Iris pigment epithelial cell (primary cell): ENCODE results near the gene COL4A4.
"Not testable (repeated sequence)": the region's sequence is repeated elsewhere in the genome, so short reads cannot be mapped to it uniquely, and the experiment has no call there.

Experiments
- DNase-seq: peaks from one replicate; pipeline ENCODE4 v3.0.0-alpha.2; 2011; ENCODE audit warnings: low read depth

The COL4A4 gene

GRCh38 chr2:227163998-227164762 is at the start of gene COL4A4, which contains the start of gene COL4A3:
TSS of gene COL4A4 (minus strand) at chr2:227164205. CDS start at chr2:227147483, 16,722 bp downstream.
TSS of gene COL4A3 (plus strand) at chr2:227164624. CDS start at chr2:227164727, 103 bp downstream.
- peak; percentile 31 for DNase-seq

- no peak for DNase-seq
Observed at GRCh38 chr2:227207573-227207972, 43.6 kb upstream of the COL4A4 start.

- no peak for DNase-seq
Observed at GRCh38 chr2:227206406-227206805, 42.4 kb upstream of the COL4A4 start.

GRCh38 chr2:227205701-227206100 is 41.7 kb upstream of the COL4A4 start:
- DNase-seq: no peak

GRCh38 chr2:227204452-227204851 is 40.4 kb upstream of the COL4A4 start:
- no peak for DNase-seq

GRCh38 chr2:227201771-227202170 is 37.8 kb upstream of the COL4A4 start:
- no peak for DNase-seq

GRCh38 chr2:227198866-227199265 is 34.9 kb upstream of the COL4A4 start:
- no peak for DNase-seq

- no peak for DNase-seq
Observed at GRCh38 chr2:227194219-227194618, 30.2 kb upstream of the COL4A4 start.

- DNase-seq: no peak
Observed at GRCh38 chr2:227192491-227192890, 28.5 kb upstream of the COL4A4 start.

GRCh38 chr2:227191367-227191766 is 27.4 kb upstream of the COL4A4 start:
- peak; percentile 87 for DNase-seq

- peak; percentile 80 for DNase-seq
Observed at GRCh38 chr2:227188292-227188691, 24.3 kb upstream of the COL4A4 start.

- DNase-seq: no peak
Observed at GRCh38 chr2:227186751-227187150, 22.7 kb upstream of the COL4A4 start.

GRCh38 chr2:227185615-227186232 is 21.7 kb upstream of the COL4A4 start:
- no peak for DNase-seq

GRCh38 chr2:227183657-227184367 is 19.8 kb upstream of the COL4A4 start:
- DNase-seq: peak; percentile 21

- DNase-seq: no peak
Observed at GRCh38 chr2:227182765-227183164, 18.8 kb upstream of the COL4A4 start.

GRCh38 chr2:227180770-227181169 is 16.8 kb upstream of the COL4A4 start:
- no peak for DNase-seq

GRCh38 chr2:227179988-227180685 is 16.1 kb upstream of the COL4A4 start:
- peak; percentile 8 for DNase-seq

GRCh38 chr2:227177592-227178336 is 13.8 kb upstream of the COL4A4 start:
- no peak for DNase-seq

- DNase-seq: not testable (repeated sequence)
Observed at GRCh38 chr2:227171779-227172178, 7.8 kb upstream of the COL4A4 start.

GRCh38 chr2:227164763-227165291 is 822 bp upstream of the COL4A4 start:
- peak; percentile 5 for DNase-seq

- DNase-seq: peak; percentile 9
Observed at GRCh38 chr2:227163485-227163997, 464 bp downstream of the COL4A4 start.
